ENCODE measurements around the gene PCSK9.

The PCSK9 gene

GRCh38 chr1:55052221-55053142, 13.1 kb downstream of the PCSK9 start:
- no peaks in the 10 kb centered on the region for H3K27me3 ChIP-seq (ENCODE audit: insufficient read depth, low read length)
- H4K20me1 ChIP-seq (ENCODE audit: insufficient read depth, low read length): no peaks in the 10 kb centered on the region
- H3F3A ChIP-seq (ENCODE audit: insufficient read depth, low read length): no peaks in the 10 kb centered on the region
- no peaks in the 10 kb centered on the region for H3K9me3 ChIP-seq (ENCODE audit: low read length)
- no peaks in the 10 kb centered on the region for H3K79me2 ChIP-seq (ENCODE audit: insufficient read depth, low read length)
- no peaks in the 10 kb centered on the region for H3K9me2 ChIP-seq (ENCODE audit: low read depth, low read length)
- no peaks in the 10 kb centered on the region for H3K4me1 ChIP-seq (ENCODE audit: insufficient read depth, low read length, severe bottlenecking)
- no peak overlapping the region for H3K4me2 ChIP-seq (ENCODE audit: low read length)
- no peak overlapping the region for H2AFZ ChIP-seq (ENCODE audit: low read length)
- TF ChIP-seq CTCF (IDR thresholded peaks at IDR 0.05; ENCODE audit: low read length) (no peak), EZH2 (IDR thresholded peaks at IDR 0.05; ENCODE audit: borderline replicate concordance, low read length) (no peak)
- no peak overlapping the region for H3K4me3 ChIP-seq (ENCODE audit: low read depth, low read length, poor library complexity, severe bottlenecking)
- no peaks in the 10 kb centered on the region for H3K36me3 ChIP-seq (ENCODE audit: insufficient read depth, low read length)
- H3K9ac ChIP-seq (ENCODE audit: low read length): no peak overlapping the region
- H3K27ac ChIP-seq (ENCODE audit: low read depth, low read length, poor library complexity, severe bottlenecking): no peak overlapping the region

GRCh38 chr1:55053265-55053954, 14.1 kb downstream of the PCSK9 start:
- Histone ChIP-seq H3K9ac (ENCODE audit: low read length) (no peak overlapping the region), H4K20me1 (ENCODE audit: insufficient read depth, low read length) (no peaks in the 10 kb centered on the region), H3K27me3 (ENCODE audit: insufficient read depth, low read length) (no peaks in the 10 kb centered on the region), H3K9me2 (ENCODE audit: low read depth, low read length) (no peaks in the 10 kb centered on the region), H3K36me3 (ENCODE audit: insufficient read depth, low read length) (no peaks in the 10 kb centered on the region), H3K4me2 (ENCODE audit: low read length) (no peak overlapping the region), H3K79me2 (ENCODE audit: insufficient read depth, low read length) (no peaks in the 10 kb centered on the region), H3K9me3 (ENCODE audit: low read length) (no peaks in the 10 kb centered on the region), H3F3A (ENCODE audit: insufficient read depth, low read length) (no peaks in the 10 kb centered on the region), H3K27ac (ENCODE audit: low read depth, low read length, poor library complexity, severe bottlenecking) (no peak overlapping the region), H3K4me3 (ENCODE audit: low read depth, low read length, poor library complexity, severe bottlenecking) (no peak overlapping the region), H3K4me1 (ENCODE audit: insufficient read depth, low read length, severe bottlenecking) (no peaks in the 10 kb centered on the region), H2AFZ (ENCODE audit: low read length) (no peak overlapping the region)
- TF ChIP-seq CTCF (IDR thresholded peaks at IDR 0.05; ENCODE audit: low read length): no peak
- no peak for TF ChIP-seq EZH2 (IDR thresholded peaks at IDR 0.05; ENCODE audit: borderline replicate concordance, low read length)

- Histone ChIP-seq H3K27me3 (ENCODE audit: insufficient read depth, low read length) (no peaks in the 10 kb centered on the region), H4K20me1 (ENCODE audit: insufficient read depth, low read length) (no peaks in the 10 kb centered on the region), H3K4me1 (ENCODE audit: insufficient read depth, low read length, severe bottlenecking) (no peaks in the 10 kb centered on the region), H3K36me3 (ENCODE audit: insufficient read depth, low read length) (no peaks in the 10 kb centered on the region), H3K27ac (ENCODE audit: low read depth, low read length, poor library complexity, severe bottlenecking) (no peak overlapping the region), H3K79me2 (ENCODE audit: insufficient read depth, low read length) (no peaks in the 10 kb centered on the region), H3K4me2 (ENCODE audit: low read length) (no peak overlapping the region), H3K9me2 (ENCODE audit: low read depth, low read length) (no peaks in the 10 kb centered on the region), H3K9ac (ENCODE audit: low read length) (no peak overlapping the region), H3F3A (ENCODE audit: insufficient read depth, low read length) (no peaks in the 10 kb centered on the region), H3K9me3 (ENCODE audit: low read length) (no peaks in the 10 kb centered on the region), H3K4me3 (ENCODE audit: low read depth, low read length, poor library complexity, severe bottlenecking) (no peak overlapping the region), H2AFZ (ENCODE audit: low read length) (no peak overlapping the region)
- no peak for TF ChIP-seq CTCF (IDR thresholded peaks at IDR 0.05; ENCODE audit: low read length)
- TF ChIP-seq EZH2 (IDR thresholded peaks at IDR 0.05; ENCODE audit: borderline replicate concordance, low read length): no peak
These were observed 15.0 kb downstream of the PCSK9 start for GRCh38 chr1:55054396-55054795.

Data from OCI-LY1 (cell line).